ENCODE measurements around the gene PIAS1.

The PIAS1 gene

GRCh38 chr15:68173119-68173518, 119.0 kb downstream of the PIAS1 start:
- no CpG with 5 or more reads among the region's 4 CpGs for WGBS (ENCODE audit: insufficient coverage, insufficient read length)
- H3K36me3 ChIP-seq (ENCODE audit: control insufficient read depth, insufficient read depth, low read length): no peaks in the 10 kb centered on the region
- H3K4me1 ChIP-seq (ENCODE audit: control insufficient read depth, insufficient read depth, low read length): no peaks in the 10 kb centered on the region
- H3K4me3 ChIP-seq (ENCODE audit: low read length): no peak overlapping the region
- DNase-seq (ENCODE audit: low read depth, low spot score): no peak
- H3K27ac ChIP-seq (ENCODE audit: low read length): no peak overlapping the region
- H3K27me3 ChIP-seq (ENCODE audit: control insufficient read depth, insufficient read depth, low read length): no peaks in the 10 kb centered on the region
- no peaks in the 10 kb centered on the region for H3K9me3 ChIP-seq (ENCODE audit: control insufficient read depth, insufficient read depth, low read length)

- Histone ChIP-seq H3K4me1 (ENCODE audit: control insufficient read depth, insufficient read depth, low read length) (no peaks in the 10 kb centered on the region), H3K36me3 (ENCODE audit: control insufficient read depth, insufficient read depth, low read length) (no peaks in the 10 kb centered on the region), H3K27ac (ENCODE audit: low read length) (no peak overlapping the region), H3K9me3 (ENCODE audit: control insufficient read depth, insufficient read depth, low read length) (no peaks in the 10 kb centered on the region), H3K27me3 (ENCODE audit: control insufficient read depth, insufficient read depth, low read length) (no peaks in the 10 kb centered on the region), H3K4me3 (ENCODE audit: low read length) (no peak overlapping the region)
- no CpG with 5 or more reads among the region's 2 CpGs for WGBS (ENCODE audit: insufficient coverage, insufficient read length)
- no peak for DNase-seq (ENCODE audit: low read depth, low spot score)
Measured at GRCh38 chr15:68175526-68175925, 121.4 kb downstream of the PIAS1 start.

- Histone ChIP-seq H3K27ac (ENCODE audit: low read length) (no peak overlapping the region), H3K4me1 (ENCODE audit: control insufficient read depth, insufficient read depth, low read length) (no peaks in the 10 kb centered on the region), H3K9me3 (ENCODE audit: control insufficient read depth, insufficient read depth, low read length) (no peaks in the 10 kb centered on the region), H3K4me3 (ENCODE audit: low read length) (no peak overlapping the region), H3K36me3 (ENCODE audit: control insufficient read depth, insufficient read depth, low read length) (no peaks in the 10 kb centered on the region; the same call in 1 of the 2 replicates), H3K27me3 (ENCODE audit: control insufficient read depth, insufficient read depth, low read length) (no peaks in the 10 kb centered on the region)
- no peak for DNase-seq (ENCODE audit: low read depth, low spot score)
- no CpG with 5 or more reads among the region's 3 CpGs for WGBS (ENCODE audit: insufficient coverage, insufficient read length)
Measured at GRCh38 chr15:68176601-68177000, 122.5 kb downstream of the PIAS1 start.

GRCh38 chr15:68177742-68178141, 123.6 kb downstream of the PIAS1 start:
- no peak for DNase-seq (ENCODE audit: low read depth, low spot score)
- Histone ChIP-seq H3K27ac (ENCODE audit: low read length) (no peak overlapping the region), H3K9me3 (ENCODE audit: control insufficient read depth, insufficient read depth, low read length) (no peaks in the 10 kb centered on the region), H3K4me3 (ENCODE audit: low read length) (no peak overlapping the region), H3K27me3 (ENCODE audit: control insufficient read depth, insufficient read depth, low read length) (no peaks in the 10 kb centered on the region), H3K4me1 (ENCODE audit: control insufficient read depth, insufficient read depth, low read length) (no peaks in the 10 kb centered on the region), H3K36me3 (ENCODE audit: control insufficient read depth, insufficient read depth, low read length) (no peaks in the 10 kb centered on the region; the same call in 1 of the 2 replicates)

- no peak for DNase-seq (ENCODE audit: low read depth, low spot score)
- Histone ChIP-seq H3K4me1 (ENCODE audit: control insufficient read depth, insufficient read depth, low read length) (no peaks in the 10 kb centered on the region), H3K4me3 (ENCODE audit: low read length) (no peak overlapping the region), H3K27me3 (ENCODE audit: control insufficient read depth, insufficient read depth, low read length) (no peaks in the 10 kb centered on the region), H3K27ac (ENCODE audit: low read length) (no peak overlapping the region), H3K9me3 (ENCODE audit: control insufficient read depth, insufficient read depth, low read length) (no peaks in the 10 kb centered on the region), H3K36me3 (ENCODE audit: control insufficient read depth, insufficient read depth, low read length) (peaks cover 5% of the 10 kb centered on the region; the same call in 1 of the 2 replicates)
- WGBS (ENCODE audit: insufficient coverage, insufficient read length): no CpG with 5 or more reads among the region's 5 CpGs
Measured at GRCh38 chr15:68183616-68184315, 129.7 kb downstream of the PIAS1 start.

- WGBS (ENCODE audit: insufficient coverage, insufficient read length): no CpG with 5 or more reads among the region's 5 CpGs
- Histone ChIP-seq H3K36me3 (ENCODE audit: control insufficient read depth, insufficient read depth, low read length) (peaks cover 5% of the 10 kb centered on the region; the same call in 1 of the 2 replicates), H3K27me3 (ENCODE audit: control insufficient read depth, insufficient read depth, low read length) (no peaks in the 10 kb centered on the region), H3K27ac (ENCODE audit: low read length) (no peak overlapping the region), H3K9me3 (ENCODE audit: control insufficient read depth, insufficient read depth, low read length) (no peaks in the 10 kb centered on the region), H3K4me1 (ENCODE audit: control insufficient read depth, insufficient read depth, low read length) (no peaks in the 10 kb centered on the region), H3K4me3 (ENCODE audit: low read length) (no peak overlapping the region)
- no peak for DNase-seq (ENCODE audit: low read depth, low spot score)
Measured at GRCh38 chr15:68184616-68185480, 130.7 kb downstream of the PIAS1 start.

- Histone ChIP-seq H3K4me3 (ENCODE audit: low read length) (no peak overlapping the region), H3K27ac (ENCODE audit: low read length) (no peak overlapping the region), H3K36me3 (ENCODE audit: control insufficient read depth, insufficient read depth, low read length) (peaks cover 5% of the 10 kb centered on the region; the same call in 1 of the 2 replicates), H3K9me3 (ENCODE audit: control insufficient read depth, insufficient read depth, low read length) (no peaks in the 10 kb centered on the region), H3K4me1 (ENCODE audit: control insufficient read depth, insufficient read depth, low read length) (no peaks in the 10 kb centered on the region), H3K27me3 (ENCODE audit: control insufficient read depth, insufficient read depth, low read length) (no peaks in the 10 kb centered on the region)
- no peak for DNase-seq (ENCODE audit: low read depth, low spot score)
- no CpG with 5 or more reads among the region's 5 CpGs for WGBS (ENCODE audit: insufficient coverage, insufficient read length)
Measured at GRCh38 chr15:68186671-68187397, 132.7 kb downstream of the PIAS1 start.

- H3K27ac ChIP-seq (ENCODE audit: low read length): no peak overlapping the region
- H3K4me1 ChIP-seq (ENCODE audit: control insufficient read depth, insufficient read depth, low read length): no peaks in the 10 kb centered on the region
- no peaks in the 10 kb centered on the region for H3K27me3 ChIP-seq (ENCODE audit: control insufficient read depth, insufficient read depth, low read length)
- no peaks in the 10 kb centered on the region for H3K9me3 ChIP-seq (ENCODE audit: control insufficient read depth, insufficient read depth, low read length)
- H3K36me3 ChIP-seq (ENCODE audit: control insufficient read depth, insufficient read depth, low read length): peaks cover 5% of the 10 kb centered on the region; the same call in 1 of the 2 replicates
- no peak overlapping the region for H3K4me3 ChIP-seq (ENCODE audit: low read length)
- WGBS (ENCODE audit: insufficient coverage, insufficient read length): no CpG with 5 or more reads among the region's 9 CpGs
- DNase-seq (ENCODE audit: low read depth, low spot score): no peak
Measured at GRCh38 chr15:68187559-68187958, 133.4 kb downstream of the PIAS1 start.

- H3K9me3 ChIP-seq (ENCODE audit: control insufficient read depth, insufficient read depth, low read length): no peaks in the 10 kb centered on the region
- no peak overlapping the region for H3K27ac ChIP-seq (ENCODE audit: low read length)
- H3K36me3 ChIP-seq (ENCODE audit: control insufficient read depth, insufficient read depth, low read length): peaks cover 7% of the 10 kb centered on the region; the same call in 1 of the 2 replicates
- H3K4me1 ChIP-seq (ENCODE audit: control insufficient read depth, insufficient read depth, low read length): no peaks in the 10 kb centered on the region
- DNase-seq (ENCODE audit: low read depth, low spot score): no peak
- no CpG with 5 or more reads among the region's 2 CpGs for WGBS (ENCODE audit: insufficient coverage, insufficient read length)
- H3K27me3 ChIP-seq (ENCODE audit: control insufficient read depth, insufficient read depth, low read length): no peaks in the 10 kb centered on the region
- H3K4me3 ChIP-seq (ENCODE audit: low read length): no peak overlapping the region
Measured at GRCh38 chr15:68188647-68189046, 134.5 kb downstream of the PIAS1 start.

GRCh38 chr15:68190048-68190447, 135.9 kb downstream of the PIAS1 start:
- DNase-seq (ENCODE audit: low read depth, low spot score): no peak
- Histone ChIP-seq H3K27ac (ENCODE audit: low read length) (no peak overlapping the region), H3K4me1 (ENCODE audit: control insufficient read depth, insufficient read depth, low read length) (no peaks in the 10 kb centered on the region), H3K36me3 (ENCODE audit: control insufficient read depth, insufficient read depth, low read length) (peaks cover 6% of the 10 kb centered on the region; the same call in 1 of the 2 replicates), H3K4me3 (ENCODE audit: low read length) (no peak overlapping the region), H3K27me3 (ENCODE audit: control insufficient read depth, insufficient read depth, low read length) (no peaks in the 10 kb centered on the region), H3K9me3 (ENCODE audit: control insufficient read depth, insufficient read depth, low read length) (no peaks in the 10 kb centered on the region)
- WGBS (ENCODE audit: insufficient coverage, insufficient read length): no CpG with 5 or more reads among the region's 4 CpGs
